CD8-positive, alpha-beta memory T cell (primary cell): ENCODE measurements around the gene NDUFV2. TPM values are rescaled to one million over a fixed set of nuclear protein-coding genes. Genes with fewer than 3 reads are reported as not detected.

Source experiments
- CTCF ChIA-PET: fragments of 350-600 bp; sonication (Branson Sonifier 250); formaldehyde crosslinking; loops from one replicate; lab custom pipeline; 2021; ENCODE audit warnings: antibody characterized with exemption; lab: Charles Lee
- POLR2A ChIA-PET: fragments of 350-600 bp; sonication (Branson Sonifier 250); formaldehyde crosslinking; loops from one replicate; lab custom pipeline; 2021; ENCODE audit warnings: antibody characterized with exemption; lab: Charles Lee
- DNase-seq, 5 donors: peaks; one replicate each; pipeline versions ENCODE4 v3.0.0 to v3.0.0-alpha.2; 2020 to 2022; ENCODE audit warnings: mixed read lengths in 1 of 5
- H3K27ac ChIP-seq: one replicate; pipeline ENCODE4 v1.7.0; 2013; ENCODE audit warnings: low read depth, mild to moderate bottlenecking, low read length, moderate library complexity
- H3K27me3 ChIP-seq: 2 replicates; pipeline ENCODE4 v1.7.0; 2013; ENCODE audit warnings: low read length, mild to moderate bottlenecking; ENCODE audit not compliant: insufficient read depth, poor library complexity, severe bottlenecking
- H3K36me3 ChIP-seq: 2 replicates; pipeline ENCODE4 v1.7.0; 2013; ENCODE audit warnings: mild to moderate bottlenecking, low read length, moderate library complexity; ENCODE audit not compliant: insufficient read depth
- H3K4me1 ChIP-seq: 2 replicates; pipeline ENCODE4 v1.7.0; 2013; ENCODE audit warnings: mild to moderate bottlenecking, low read length, moderate library complexity; ENCODE audit not compliant: insufficient read depth
- H3K4me3 ChIP-seq: 2 replicates; pipeline ENCODE4 v1.7.0; 2013; ENCODE audit warnings: mild to moderate bottlenecking, low read length
- H3K9me3 ChIP-seq: 2 replicates; pipeline ENCODE4 v1.7.0; 2013; ENCODE audit warnings: mild to moderate bottlenecking, low read length
- H3K27ac Mint-ChIP-seq, 8 donors: one replicate each; pipeline ENCODE4 v1.8.0; 2020 to 2021; ENCODE audit warnings: mixed read lengths in 8 of 8, mild to moderate bottlenecking in 6 of 8, inconsistent platforms in 3 of 8, moderate library complexity in 3 of 8
- H3K27me3 Mint-ChIP-seq, 2 donors: one replicate each; pipeline ENCODE4 v1.8.0; 2020 to 2021; ENCODE audit warnings: mixed read lengths in 2 of 2, mild to moderate bottlenecking in 1 of 2, moderate library complexity in 1 of 2
- H3K36me3 Mint-ChIP-seq, 3 donors: one replicate each; pipeline ENCODE4 v1.8.0; 2020 to 2021; ENCODE audit warnings: mixed read lengths in 3 of 3, inconsistent platforms in 1 of 3, mild to moderate bottlenecking in 1 of 3
- H3K4me1 Mint-ChIP-seq, 3 donors: one replicate each; pipeline ENCODE4 v1.8.0; 2020 to 2021; ENCODE audit warnings: mixed read lengths in 3 of 3, inconsistent platforms in 1 of 3, mild to moderate bottlenecking in 1 of 3
- H3K4me3 Mint-ChIP-seq, 7 donors: one replicate each; pipeline ENCODE4 v1.8.0; 2020 to 2021; ENCODE audit warnings: mixed read lengths in 7 of 7, mild to moderate bottlenecking in 6 of 7, moderate library complexity in 4 of 7, inconsistent platforms in 2 of 7
- H3K9me3 Mint-ChIP-seq, 5 donors: one replicate each; pipeline ENCODE4 v1.8.0; 2020 to 2022; ENCODE audit warnings: mixed read lengths in 5 of 5, mild to moderate bottlenecking in 3 of 5, moderate library complexity in 2 of 5, inconsistent platforms in 1 of 5
- polyA plus RNA-seq: library from polyadenylated mRNA; unstranded; fragments of 300-500 nt; fragmentation: Illumina TruSeq; gene quantifications from one replicate; pipeline ENCODE4 v1.2.3, GENCODE V29; 2021
- total RNA-seq, 2 experiments: library from RNA; stranded (reverse); gene quantifications; one replicate each; pipeline ENCODE4 v1.2.3, GENCODE V29; 2021

The NDUFV2 gene
- total RNA-seq (100 to 1,000 TPM; 324 to 331 TPM), polyA plus RNA-seq (187 TPM)

GRCh38 chr18:9102508-9103375 lies at the start of gene NDUFV2:
TSS of gene NDUFV2 (plus strand) at chr18:9102699. CDS start at chr18:9102744, 45 bp downstream.
- Histone ChIP-seq H3K9me3 (no peaks in the 10 kb centered on the region), H3K4me1 (peaks cover 42% of the 10 kb centered on the region), H3K27me3 (no peaks in the 10 kb centered on the region), H3K27ac (peak within 1 kb of the TSS; percentile 89), H3K36me3 (no peaks in the 10 kb centered on the region), H3K4me3 (peak within 1 kb of the TSS; percentile 96)
- peaks cover 0 to 41% (median 0%) of the 10 kb centered on the region in 3 donors for H3K36me3 Mint-ChIP-seq
- CTCF ChIA-PET: interaction anchor here (0.6 to 2.8 kb wide), 19 partner anchors 9 to 102 kb away, joined by 3 to 40 read pairs (median 4); partner anchors contain the start of gene ANKRD12
- peak; percentile 95 to 98 (median 97) for DNase-seq
- POLR2A ChIA-PET: interaction anchor here (0.6 to 5.0 kb wide), 13 partner anchors 11 to 231 kb away, joined by 3 to 93 read pairs (median 4); partner anchors contain the start of genes ANKRD12 and TWSG1
- peak within 1 kb of the TSS; percentile 87 to 99 (median 96) for H3K27ac Mint-ChIP-seq
- peaks cover 56 to 60% (median 58%) of the 10 kb centered on the region in 3 donors for H3K4me1 Mint-ChIP-seq
- no peaks in the 10 kb centered on the region for H3K27me3 Mint-ChIP-seq
- no peaks in the 10 kb centered on the region for H3K9me3 Mint-ChIP-seq
- H3K4me3 Mint-ChIP-seq: peak within 1 kb of the TSS; percentile 89 to 97 (median 95)

DNA sequence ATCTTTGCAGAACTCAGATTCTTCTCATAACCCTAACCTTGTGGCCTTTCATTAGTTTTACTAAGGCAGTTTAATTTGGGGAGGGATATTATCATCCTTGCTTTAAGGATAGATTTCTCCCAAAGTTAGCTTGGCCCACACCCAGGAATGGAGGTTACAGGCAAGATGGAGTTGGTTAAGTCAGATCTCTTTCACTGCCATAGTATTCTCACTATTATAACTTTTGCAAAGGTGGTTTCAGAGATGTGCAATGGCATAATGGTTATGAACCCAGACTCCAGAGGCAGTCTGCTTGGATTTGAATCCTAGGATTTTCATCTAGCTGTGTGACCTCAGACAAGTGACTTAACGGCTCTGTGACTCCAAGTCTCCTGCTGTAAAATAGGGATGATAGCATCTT lies 48.7 kb upstream of the NDUFV2 start:
- Histone ChIP-seq H3K4me1 (no peaks in the 10 kb centered on the region), H3K27ac (no peak overlapping the region), H3K9me3 (no peaks in the 10 kb centered on the region), H3K36me3 (no peaks in the 10 kb centered on the region), H3K27me3 (no peaks in the 10 kb centered on the region), H3K4me3 (no peak overlapping the region)
- peaks cover 0 to 3% (median 0%) of the 10 kb centered on the region in 3 donors for H3K4me1 Mint-ChIP-seq
- POLR2A ChIA-PET: no interaction called here
- H3K9me3 Mint-ChIP-seq: peaks cover 5 to 28% (median 13%) of the 10 kb centered on the region in 5 donors
- peaks cover 0 to 26% (median 1%) of the 10 kb centered on the region in 3 donors for H3K36me3 Mint-ChIP-seq
- no peak overlapping the region for H3K27ac Mint-ChIP-seq
- H3K27me3 Mint-ChIP-seq: peaks cover 3 to 5% of the 10 kb centered on the region in 2 donors
- CTCF ChIA-PET: interaction anchor here (0.9 kb wide), 1 partner anchor 14 kb away, joined by 3 read pairs; no protein-coding TSS in a partner anchor
- no peak overlapping the region for H3K4me3 Mint-ChIP-seq
- DNase-seq: no peak

GRCh38 chr18:9055185-9055584 lies 47.3 kb upstream of the NDUFV2 start:
- H3K9me3 Mint-ChIP-seq: peaks cover 2 to 24% (median 11%) of the 10 kb centered on the region in 5 donors
- DNase-seq: no peak
- no peaks in the 10 kb centered on the region for H3K27me3 ChIP-seq
- CTCF ChIA-PET: no interaction called here
- H3K4me1 ChIP-seq: no peaks in the 10 kb centered on the region
- H3K36me3 Mint-ChIP-seq: peaks cover 0 to 22% (median 0%) of the 10 kb centered on the region in 3 donors
- H3K27ac ChIP-seq: no peak overlapping the region
- no peaks in the 10 kb centered on the region for H3K36me3 ChIP-seq
- no peak overlapping the region for H3K27ac Mint-ChIP-seq
- POLR2A ChIA-PET: no interaction called here
- H3K4me3 Mint-ChIP-seq: no peak overlapping the region
- no peaks in the 10 kb centered on the region for H3K9me3 ChIP-seq
- H3K4me3 ChIP-seq: no peak overlapping the region
- peaks cover 3% of the 10 kb centered on the region in 2 donors for H3K27me3 Mint-ChIP-seq
- peaks cover 0 to 3% (median 0%) of the 10 kb centered on the region in 3 donors for H3K4me1 Mint-ChIP-seq

DNA sequence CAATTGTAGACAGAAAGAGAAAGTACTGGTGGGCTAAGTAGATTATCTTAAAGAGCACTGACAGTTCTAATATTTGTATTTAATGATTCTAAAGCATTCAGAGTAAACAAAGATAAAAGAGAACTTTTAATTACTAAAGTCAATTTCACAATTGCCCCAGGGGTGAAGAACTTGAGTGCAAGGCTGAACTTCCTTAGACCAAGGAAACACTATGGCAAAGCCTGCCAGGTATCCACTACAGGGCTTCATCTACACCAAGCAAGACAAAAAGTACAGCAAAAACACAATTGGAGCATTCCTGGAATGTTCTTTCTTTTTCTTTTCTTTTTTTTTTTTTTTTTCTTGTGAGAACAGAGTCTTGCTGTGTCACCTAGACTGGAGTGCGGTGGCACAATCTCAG lies 46.9 kb upstream of the NDUFV2 start:
- POLR2A ChIA-PET: no interaction called here

GRCh38 chr18:9057646-9058045 lies 44.9 kb upstream of the NDUFV2 start:
- no peak overlapping the region for H3K4me3 ChIP-seq
- peaks cover 0 to 3% (median 0%) of the 10 kb centered on the region in 3 donors for H3K4me1 Mint-ChIP-seq
- no peak for DNase-seq
- CTCF ChIA-PET: interaction anchor here (1.5 to 2.1 kb wide), 2 partner anchors 9 to 16 kb away, joined by 3 to 5 read pairs; no protein-coding TSS in a partner anchor
- H3K36me3 Mint-ChIP-seq: peaks cover 0 to 9% (median 0%) of the 10 kb centered on the region in 3 donors
- H3K9me3 Mint-ChIP-seq: peaks cover 0 to 8% (median 3%) of the 10 kb centered on the region in 5 donors
- H3K27me3 ChIP-seq: no peaks in the 10 kb centered on the region
- no peaks in the 10 kb centered on the region for H3K4me1 ChIP-seq
- H3K27ac Mint-ChIP-seq: no peak overlapping the region
- peaks cover 3 to 6% of the 10 kb centered on the region in 2 donors for H3K27me3 Mint-ChIP-seq
- no peak overlapping the region for H3K4me3 Mint-ChIP-seq
- POLR2A ChIA-PET: no interaction called here
- no peaks in the 10 kb centered on the region for H3K9me3 ChIP-seq
- H3K27ac ChIP-seq: no peak overlapping the region
- H3K36me3 ChIP-seq: no peaks in the 10 kb centered on the region

More for the DNA sequence above, 46.9 kb upstream of the NDUFV2 start:
- peaks cover 0 to 19% (median 0%) of the 10 kb centered on the region in 3 donors for H3K36me3 Mint-ChIP-seq
- H3K4me3 Mint-ChIP-seq: no peak overlapping the region
- Histone ChIP-seq H3K27ac (no peak overlapping the region), H3K27me3 (no peaks in the 10 kb centered on the region), H3K36me3 (no peaks in the 10 kb centered on the region), H3K4me3 (no peak overlapping the region), H3K9me3 (no peaks in the 10 kb centered on the region), H3K4me1 (no peaks in the 10 kb centered on the region)
- peaks cover 0 to 3% of the 10 kb centered on the region in 2 donors for H3K27me3 Mint-ChIP-seq
- H3K4me1 Mint-ChIP-seq: peaks cover 0 to 3% (median 0%) of the 10 kb centered on the region in 3 donors
- no peak for DNase-seq
- CTCF ChIA-PET: no interaction called here
- no peak overlapping the region for H3K27ac Mint-ChIP-seq
- H3K9me3 Mint-ChIP-seq: peaks cover 0 to 20% (median 8%) of the 10 kb centered on the region in 5 donors

DNA sequence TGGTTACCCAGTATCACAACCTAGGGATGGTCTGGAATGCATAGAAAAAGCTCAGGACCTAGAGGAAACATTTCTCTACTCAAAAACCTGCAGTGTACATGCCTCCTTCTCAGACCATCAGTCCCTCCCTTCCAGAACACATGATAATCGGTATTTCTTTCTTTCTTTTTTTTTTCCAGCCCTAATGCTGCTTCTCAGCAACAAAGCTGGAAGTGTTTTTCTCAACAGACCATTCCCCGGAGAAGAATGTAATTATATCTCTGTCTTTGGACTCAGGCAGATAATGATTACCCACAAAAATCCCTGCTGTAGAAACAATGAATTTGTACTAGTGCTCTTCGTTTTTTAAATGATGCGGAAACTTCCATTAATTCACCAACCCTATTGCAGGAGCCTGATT lies 44.1 kb upstream of the NDUFV2 start:
- H3K4me3 Mint-ChIP-seq: no peak overlapping the region
- peaks cover 0 to 3% (median 0%) of the 10 kb centered on the region in 3 donors for H3K4me1 Mint-ChIP-seq
- H3K27ac Mint-ChIP-seq: peak overlapping the region in 1 of 8 donors; percentile 43
- no peaks in the 10 kb centered on the region for H3K36me3 ChIP-seq
- H3K9me3 Mint-ChIP-seq: peaks cover 0 to 2% (median 0%) of the 10 kb centered on the region in 5 donors
- H3K4me3 ChIP-seq: no peak overlapping the region
- H3K36me3 Mint-ChIP-seq: peaks cover 0 to under 1% (median 0%) of the 10 kb centered on the region in 3 donors
- no peaks in the 10 kb centered on the region for H3K9me3 ChIP-seq
- ChIA-PET POLR2A (no interaction called here), CTCF (interaction anchor here (1.5 to 2.1 kb wide), 2 partner anchors 8 to 15 kb away, joined by 3 to 5 read pairs; no protein-coding TSS in a partner anchor)
- DNase-seq: no peak
- peak overlapping the region; percentile 9 for H3K27ac ChIP-seq
- no peaks in the 10 kb centered on the region for H3K4me1 ChIP-seq
- peaks cover 2 to 6% of the 10 kb centered on the region in 2 donors for H3K27me3 Mint-ChIP-seq
- H3K27me3 ChIP-seq: no peaks in the 10 kb centered on the region

- Histone ChIP-seq H3K4me3 (no peak overlapping the region), H3K36me3 (no peaks in the 10 kb centered on the region), H3K27me3 (no peaks in the 10 kb centered on the region), H3K9me3 (no peaks in the 10 kb centered on the region), H3K27ac (no peak overlapping the region), H3K4me1 (no peaks in the 10 kb centered on the region)
- no peaks in the 10 kb centered on the region for H3K9me3 Mint-ChIP-seq
- no peak for DNase-seq
- CTCF ChIA-PET: interaction anchor here (1.4 kb wide), 1 partner anchor 11 kb away, joined by 5 read pairs; no protein-coding TSS in a partner anchor
- no peaks in the 10 kb centered on the region for H3K36me3 Mint-ChIP-seq
- peaks cover 2 to 9% of the 10 kb centered on the region in 2 donors for H3K27me3 Mint-ChIP-seq
- no peak overlapping the region for H3K4me3 Mint-ChIP-seq
- peak overlapping the region in 1 of 8 donors; percentile 7 for H3K27ac Mint-ChIP-seq
- H3K4me1 Mint-ChIP-seq: no peaks in the 10 kb centered on the region
- POLR2A ChIA-PET: no interaction called here
Measured at GRCh38 chr18:9062418-9062751, 40.1 kb upstream of the NDUFV2 start.
